Mucosa of stomach (tissue), 1 donor: ENCODE results near the gene FHOD3.

Experiments used
- H3K27me3 ChIP-seq: one replicate; pipeline ENCODE4 v1.7.0; 2013; ENCODE audit warnings: mild to moderate bottlenecking, low read length; ENCODE audit not compliant: control insufficient read depth, insufficient read depth
- H3K36me3 ChIP-seq: one replicate; pipeline ENCODE4 v1.7.0; 2013; ENCODE audit warnings: low read length; ENCODE audit not compliant: control insufficient read depth, insufficient read depth
- H3K4me1 ChIP-seq: one replicate; pipeline ENCODE4 v1.7.0; 2013; ENCODE audit warnings: mild to moderate bottlenecking, low read length; ENCODE audit not compliant: control insufficient read depth, insufficient read depth
- H3K4me3 ChIP-seq: one replicate; pipeline ENCODE4 v1.7.0; 2013; ENCODE audit warnings: low read length
- H3K9ac ChIP-seq: one replicate; pipeline ENCODE4 v1.7.0; 2013; ENCODE audit warnings: mild to moderate bottlenecking, low read length, moderate library complexity
- H3K9me3 ChIP-seq: one replicate; pipeline ENCODE4 v1.7.0; 2013; ENCODE audit warnings: mild to moderate bottlenecking, low read length, moderate library complexity; ENCODE audit not compliant: control insufficient read depth
- donor health status: Pancreatic carcinoma.

The FHOD3 gene

DNA sequence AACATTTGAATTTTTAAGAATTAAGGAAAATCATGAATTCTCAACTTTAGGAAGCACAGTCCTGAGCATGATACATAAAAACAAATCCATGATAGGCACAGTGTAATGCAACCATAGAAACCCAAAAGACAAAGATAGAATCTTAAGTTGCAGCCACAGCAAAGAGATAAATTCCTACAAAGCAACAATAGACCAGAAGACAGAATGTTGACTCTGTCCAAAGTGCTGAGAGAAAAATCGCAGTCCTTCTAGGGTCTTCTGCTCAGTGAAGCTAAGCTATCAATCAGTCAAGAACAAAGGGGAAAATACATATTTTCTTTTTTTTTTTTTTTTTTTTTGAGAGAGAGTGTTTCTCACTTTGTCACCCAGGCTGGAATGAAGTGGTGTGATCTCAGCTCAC, 22.0 kb upstream of the FHOD3 start:
- Histone ChIP-seq H3K36me3 (no peaks in the 10 kb centered on the region), H3K9me3 (no peaks in the 10 kb centered on the region), H3K27me3 (no peaks in the 10 kb centered on the region), H3K9ac (no peak overlapping the region), H3K4me1 (no peaks in the 10 kb centered on the region), H3K4me3 (no peak overlapping the region)

DNA sequence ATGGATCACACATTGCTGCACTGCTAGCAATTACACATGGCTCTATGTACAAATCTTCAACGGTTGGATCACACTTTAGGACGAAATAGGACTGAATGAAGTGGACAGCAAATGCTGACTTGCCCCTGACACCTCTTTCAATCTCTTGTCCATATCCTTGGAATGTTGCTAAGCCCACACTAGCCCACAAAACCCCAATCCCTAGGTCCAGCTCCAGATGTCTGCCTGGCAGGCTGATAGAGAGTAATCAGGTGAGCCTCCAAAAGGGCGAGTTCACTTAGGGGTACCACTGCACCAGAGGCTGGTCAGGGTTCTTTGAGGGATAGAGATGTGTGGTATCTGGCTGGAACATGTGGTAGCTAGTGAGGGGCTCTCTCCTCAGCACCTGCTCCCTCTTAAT, 18.5 kb upstream of the FHOD3 start:
- Histone ChIP-seq H3K4me1 (no peaks in the 10 kb centered on the region), H3K36me3 (no peaks in the 10 kb centered on the region), H3K27me3 (no peaks in the 10 kb centered on the region), H3K9me3 (no peaks in the 10 kb centered on the region), H3K9ac (no peak overlapping the region), H3K4me3 (no peak overlapping the region)

DNA sequence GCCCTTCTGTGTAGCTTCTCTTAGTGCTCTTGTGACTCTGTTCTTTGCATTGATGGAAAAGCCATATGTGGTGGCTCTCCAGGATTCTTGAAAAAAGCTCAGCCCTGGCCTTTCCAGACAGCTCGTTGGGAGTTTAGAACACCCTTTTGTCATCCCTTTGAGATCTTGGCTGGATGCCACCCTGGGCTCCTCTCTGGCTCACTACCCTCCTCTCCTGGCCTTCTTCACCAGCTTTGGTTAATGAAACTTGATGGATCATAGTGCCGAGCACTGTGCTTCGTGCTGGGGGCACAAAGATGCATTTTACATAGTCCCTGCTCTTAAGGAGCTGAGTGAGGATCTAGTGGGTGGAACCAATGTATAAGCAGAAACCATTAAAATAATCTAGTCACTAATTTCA, 15.6 kb upstream of the FHOD3 start:
- H3K4me1 ChIP-seq, result no peaks in the 10 kb centered on the region
- no peak overlapping the region for H3K4me3 ChIP-seq
- H3K9ac ChIP-seq, result no peak overlapping the region
- no peaks in the 10 kb centered on the region for H3K36me3 ChIP-seq
- no peaks in the 10 kb centered on the region for H3K9me3 ChIP-seq
- H3K27me3 ChIP-seq, result no peaks in the 10 kb centered on the region

DNA sequence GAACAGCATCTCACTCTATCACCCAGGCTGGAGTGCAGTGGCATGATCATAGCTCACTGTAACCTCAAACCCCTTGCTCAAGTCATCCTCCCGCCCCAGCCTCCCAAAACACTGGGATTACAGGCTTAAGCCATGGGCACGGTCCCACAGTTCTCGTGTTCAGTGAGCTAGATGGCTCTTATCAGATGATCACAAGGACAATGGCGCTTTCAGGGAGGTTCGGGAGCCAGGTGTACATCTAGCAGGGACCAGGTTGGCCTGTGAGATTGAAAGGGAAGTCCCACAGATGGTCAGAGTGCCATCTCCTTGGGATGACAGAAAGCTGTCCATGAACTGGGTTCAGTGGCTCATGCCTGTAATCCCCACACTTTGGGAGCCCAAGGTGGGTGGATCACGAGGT, 14.1 kb upstream of the FHOD3 start:
- Histone ChIP-seq H3K4me1 (no peaks in the 10 kb centered on the region), H3K9me3 (no peaks in the 10 kb centered on the region), H3K9ac (no peak overlapping the region), H3K4me3 (no peak overlapping the region), H3K36me3 (no peaks in the 10 kb centered on the region), H3K27me3 (no peaks in the 10 kb centered on the region)

DNA sequence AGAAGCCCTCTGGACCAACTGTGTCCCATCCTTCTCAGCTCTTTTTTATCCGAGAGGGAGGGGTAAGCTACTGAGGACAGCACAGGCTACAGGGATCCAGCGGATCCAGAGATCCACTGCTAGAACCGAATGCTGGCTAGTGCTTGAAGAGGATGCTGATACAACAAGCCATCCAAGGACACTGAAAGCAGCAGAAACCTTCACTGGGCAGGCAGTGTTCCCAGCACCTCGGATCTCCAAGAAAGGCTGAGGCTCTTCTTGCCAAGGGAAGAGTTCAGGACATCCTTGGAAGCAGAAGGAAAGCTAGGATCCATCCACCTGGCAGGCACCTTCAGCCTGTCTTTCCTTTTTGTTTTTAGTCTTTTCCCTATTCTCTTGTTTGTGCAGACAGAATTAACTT, 13.2 kb upstream of the FHOD3 start:
- Histone ChIP-seq H3K9ac (no peak overlapping the region), H3K4me1 (no peaks in the 10 kb centered on the region), H3K4me3 (no peak overlapping the region), H3K9me3 (no peaks in the 10 kb centered on the region), H3K27me3 (no peaks in the 10 kb centered on the region), H3K36me3 (no peaks in the 10 kb centered on the region)

DNA sequence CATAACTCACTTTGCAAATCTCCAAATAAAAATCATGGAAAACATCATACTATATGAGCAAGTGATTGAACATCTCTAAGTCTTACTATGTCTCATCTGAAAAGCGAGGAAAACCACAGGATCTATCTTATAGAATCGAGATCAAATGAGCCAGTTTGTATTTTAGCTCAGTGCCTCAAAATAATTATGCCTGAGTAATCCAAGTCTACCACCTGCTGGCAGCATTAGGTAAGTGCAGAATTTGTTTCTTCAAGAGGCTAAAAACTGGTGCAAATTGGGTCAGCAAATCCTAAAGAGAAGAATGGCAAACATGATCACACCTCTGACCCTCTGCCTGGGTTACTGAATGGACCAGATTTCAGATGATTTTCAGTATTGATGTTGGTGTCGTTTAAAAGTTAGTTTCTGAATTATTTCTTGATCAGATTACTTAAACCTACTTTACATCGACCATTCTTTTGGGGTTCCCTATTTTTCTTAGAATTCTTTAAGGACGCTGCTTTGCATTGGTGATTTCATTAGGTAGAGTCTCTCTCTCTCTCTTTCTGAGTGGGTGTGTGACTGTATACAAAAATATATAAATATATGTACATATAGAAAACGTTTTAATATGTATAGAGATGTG, 12.7 kb upstream of the FHOD3 start:
- Histone ChIP-seq H3K9ac (no peak overlapping the region), H3K4me1 (no peaks in the 10 kb centered on the region)

DNA sequence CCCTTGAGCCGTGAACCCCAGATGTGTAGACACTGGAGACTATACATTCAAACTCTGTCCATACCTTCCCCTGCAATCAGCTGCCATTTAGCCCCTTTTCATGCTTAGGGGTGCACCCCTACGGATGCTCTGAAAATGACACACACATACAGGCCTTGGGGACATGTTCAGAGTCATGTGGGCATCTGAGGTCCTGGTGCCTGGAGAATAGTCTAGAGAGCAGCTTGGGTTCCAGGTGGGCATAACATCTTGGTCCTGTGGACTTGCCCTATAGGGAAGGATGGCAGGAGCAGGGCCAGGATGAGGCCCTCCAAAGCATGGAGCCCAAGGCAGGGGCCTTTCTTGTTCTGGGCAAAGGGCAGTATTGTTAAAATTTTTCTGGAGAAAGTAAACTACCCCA, 9.9 kb upstream of the FHOD3 start:
- no peak overlapping the region for H3K4me3 ChIP-seq
- no peaks in the 10 kb centered on the region for H3K27me3 ChIP-seq
- no peaks in the 10 kb centered on the region for H3K36me3 ChIP-seq
- H3K9me3 ChIP-seq, result no peaks in the 10 kb centered on the region
- no peaks in the 10 kb centered on the region for H3K4me1 ChIP-seq
- no peak overlapping the region for H3K9ac ChIP-seq

More for the DNA sequence above, 12.7 kb upstream of the FHOD3 start:
- no peaks in the 10 kb centered on the region for H3K36me3 ChIP-seq
- no peaks in the 10 kb centered on the region for H3K27me3 ChIP-seq
- no peaks in the 10 kb centered on the region for H3K9me3 ChIP-seq
- no peak overlapping the region for H3K4me3 ChIP-seq

DNA sequence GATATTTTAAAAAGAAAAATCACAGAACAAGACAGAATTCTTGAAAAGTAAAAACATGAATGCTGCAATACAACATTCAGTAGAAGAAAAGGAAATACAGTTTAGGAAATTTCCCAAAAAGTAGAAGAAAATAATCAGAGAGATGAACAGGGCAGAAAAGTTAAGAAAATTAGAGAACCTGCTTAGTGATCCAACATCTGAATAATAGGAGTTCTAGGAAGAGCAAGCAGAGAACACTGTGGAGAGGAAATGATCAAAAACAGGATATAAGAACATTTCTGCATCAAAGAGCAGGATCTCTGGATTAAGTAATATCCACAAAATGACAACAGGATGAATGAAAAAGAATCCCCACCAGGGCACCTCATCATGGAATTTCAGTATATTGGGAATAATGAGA, 8.8 kb upstream of the FHOD3 start:
- Histone ChIP-seq H3K36me3 (no peaks in the 10 kb centered on the region), H3K4me1 (no peaks in the 10 kb centered on the region), H3K9me3 (no peaks in the 10 kb centered on the region), H3K27me3 (no peaks in the 10 kb centered on the region), H3K9ac (no peak overlapping the region), H3K4me3 (no peak overlapping the region)

DNA sequence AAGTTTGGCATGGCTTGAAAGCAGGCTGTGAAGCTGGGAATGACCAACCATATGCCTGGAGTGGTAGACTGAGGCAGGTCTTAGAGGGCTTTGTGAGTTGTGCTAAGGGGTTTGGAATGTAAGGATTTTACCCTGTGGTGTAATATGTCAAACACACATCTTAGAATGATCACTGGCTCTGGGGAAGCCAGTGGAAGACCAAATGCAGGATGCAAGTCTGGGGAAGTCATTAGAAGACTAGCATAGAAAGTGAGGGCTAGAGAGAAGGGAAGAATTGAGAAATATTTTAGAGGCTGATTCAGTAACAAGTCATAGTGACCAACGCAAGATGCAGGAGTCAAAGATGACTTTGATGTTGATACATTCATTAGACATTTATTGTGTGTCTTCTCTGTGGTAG, 3.5 kb upstream of the FHOD3 start:
- peaks cover 7% of the 10 kb centered on the region for H3K4me1 ChIP-seq
- H3K36me3 ChIP-seq, result no peaks in the 10 kb centered on the region
- H3K9me3 ChIP-seq, result no peaks in the 10 kb centered on the region
- peaks cover 41% of the 10 kb centered on the region for H3K27me3 ChIP-seq
- H3K9ac ChIP-seq, result no peak overlapping the region
- no peak overlapping the region for H3K4me3 ChIP-seq

DNA sequence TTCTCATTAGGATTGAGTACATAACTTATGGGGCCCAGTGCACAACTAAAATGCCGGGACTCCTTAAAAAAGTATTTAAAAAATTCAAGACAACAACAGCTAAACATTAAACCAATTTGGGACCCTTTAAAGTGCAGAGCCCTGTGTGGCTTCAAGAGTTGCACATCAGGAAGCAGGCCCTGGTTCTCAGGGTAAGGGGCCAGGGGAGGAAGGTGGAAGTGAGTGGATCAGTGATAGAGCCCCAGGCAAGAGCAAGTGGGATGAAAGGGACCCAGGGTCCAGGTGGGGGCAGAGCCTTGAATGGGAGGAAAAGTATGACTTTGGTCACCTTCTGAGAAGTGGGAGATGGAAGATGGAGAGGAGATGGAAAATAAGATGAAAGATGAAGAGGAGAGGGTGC, 2.3 kb upstream of the FHOD3 start:
- H3K36me3 ChIP-seq, result no peaks in the 10 kb centered on the region
- peaks cover 51% of the 10 kb centered on the region for H3K27me3 ChIP-seq
- H3K9me3 ChIP-seq, result no peaks in the 10 kb centered on the region
- H3K9ac ChIP-seq, result no peak overlapping the region
- H3K4me3 ChIP-seq, result no peak overlapping the region
- H3K4me1 ChIP-seq, result peaks cover 7% of the 10 kb centered on the region

DNA sequence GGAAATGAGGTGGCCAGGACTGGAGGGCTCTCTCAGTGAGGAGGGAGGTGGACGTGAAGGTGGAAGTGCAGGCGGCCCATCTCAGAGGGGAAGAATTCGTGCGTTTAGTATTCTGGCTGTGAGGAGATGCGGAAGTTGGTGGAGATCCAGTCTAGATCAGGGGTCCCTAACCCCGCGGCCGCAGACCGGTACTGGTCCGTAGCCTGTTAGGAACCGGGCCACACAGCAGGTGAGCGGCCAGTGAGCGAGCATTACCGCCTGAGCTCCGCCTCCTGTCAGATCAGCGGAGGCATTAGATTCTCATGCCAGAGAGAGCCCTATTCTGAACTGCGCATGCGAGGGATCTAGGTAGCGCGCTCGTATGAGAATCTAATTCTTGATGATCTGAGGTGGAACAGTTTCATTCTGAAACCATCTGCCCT, 1.6 kb upstream of the FHOD3 start:
- Histone ChIP-seq H3K4me3 (no peak overlapping the region), H3K27me3 (peaks cover 57% of the 10 kb centered on the region), H3K9ac (no peak overlapping the region)

DNA sequence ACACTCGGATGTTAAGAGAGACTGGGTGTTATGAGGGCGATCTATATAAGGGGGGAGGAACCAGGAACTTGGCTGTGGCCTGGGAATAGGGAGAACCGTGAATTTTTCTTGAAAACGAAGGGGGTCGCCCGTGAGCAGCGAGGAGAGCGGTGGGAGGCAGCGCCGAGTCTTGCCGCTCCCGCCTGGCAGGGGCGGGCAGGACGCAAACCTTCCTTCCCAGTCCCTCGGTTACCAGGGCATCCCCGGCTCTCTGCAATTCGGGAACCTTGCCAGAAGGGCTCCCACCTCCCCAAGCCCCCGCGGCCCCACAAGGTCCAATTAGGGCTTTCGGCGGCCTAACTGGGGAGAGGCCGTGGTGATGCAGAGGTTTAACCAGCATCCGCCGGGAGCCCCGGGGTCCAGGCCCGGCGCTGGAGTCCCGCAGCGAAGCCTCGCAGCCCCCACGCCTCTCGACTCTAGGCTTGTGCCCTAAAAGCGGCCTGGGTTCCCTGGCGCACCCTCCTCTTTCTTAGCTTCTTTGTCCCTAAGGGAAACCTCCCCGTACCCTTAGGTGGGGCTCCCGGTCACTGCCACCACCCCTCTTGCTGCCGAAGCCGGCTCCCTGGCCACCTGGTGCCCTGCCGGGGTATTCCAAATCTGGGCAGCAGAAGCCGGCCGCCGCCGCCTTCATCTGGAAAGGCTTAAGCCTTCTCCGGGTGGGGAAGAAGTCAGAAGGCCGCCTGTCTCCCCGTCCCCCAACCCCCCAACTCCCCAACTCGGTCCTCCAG, 680 bp upstream of the FHOD3 start:
- H3K27me3 ChIP-seq, result peaks cover 57% of the 10 kb centered on the region
- no peak overlapping the region for H3K9ac ChIP-seq
- no peaks in the 10 kb centered on the region for H3K9me3 ChIP-seq
- no peak overlapping the region for H3K4me3 ChIP-seq
- no peaks in the 10 kb centered on the region for H3K36me3 ChIP-seq
- H3K4me1 ChIP-seq, result peaks cover 7% of the 10 kb centered on the region

More for the DNA sequence above, 1.6 kb upstream of the FHOD3 start:
- Histone ChIP-seq H3K9me3 (no peaks in the 10 kb centered on the region), H3K4me1 (peaks cover 7% of the 10 kb centered on the region), H3K36me3 (no peaks in the 10 kb centered on the region)
